Measurements from ENCODE around the gene PEX5. TPM values are rescaled to one million over a fixed set of nuclear protein-coding genes. Genes with fewer than 3 reads are reported as not detected.
"Not testable (repeated sequence)": the region's sequence is repeated elsewhere in the genome, so short reads cannot be mapped to it uniquely, and the experiment has no call there.

Gene PEX5
- polyA plus RNA-seq, 6 donors from 2014 or later = 8.3 to 15.3 (median 12.3) TPM

- peaks cover 58 to 63% of the 10 kb centered on the region in 2 donors for H3K36me3 Mint-ChIP-seq
- no peaks in the 10 kb centered on the region for H3K27me3 Mint-ChIP-seq
- H3K4me1 Mint-ChIP-seq = peaks cover 0 to 9% (median 0%) of the 10 kb centered on the region in 3 donors
- peaks cover 0 to 7% (median 5%) of the 10 kb centered on the region in 7 donors for H3K9me3 Mint-ChIP-seq
- DNase-seq (no peak), ATAC-seq (ENCODE audit: low read depth in 2 of 2) (no peak)
- H3K27ac Mint-ChIP-seq = peak overlapping the region in 2 of 6 donors; percentile 24 to 80
- H3K4me3 Mint-ChIP-seq = no peak overlapping the region
These were observed 18.6 kb downstream of the PEX5 start for GRCh38 chr12:7207866-7208625.

DNA sequence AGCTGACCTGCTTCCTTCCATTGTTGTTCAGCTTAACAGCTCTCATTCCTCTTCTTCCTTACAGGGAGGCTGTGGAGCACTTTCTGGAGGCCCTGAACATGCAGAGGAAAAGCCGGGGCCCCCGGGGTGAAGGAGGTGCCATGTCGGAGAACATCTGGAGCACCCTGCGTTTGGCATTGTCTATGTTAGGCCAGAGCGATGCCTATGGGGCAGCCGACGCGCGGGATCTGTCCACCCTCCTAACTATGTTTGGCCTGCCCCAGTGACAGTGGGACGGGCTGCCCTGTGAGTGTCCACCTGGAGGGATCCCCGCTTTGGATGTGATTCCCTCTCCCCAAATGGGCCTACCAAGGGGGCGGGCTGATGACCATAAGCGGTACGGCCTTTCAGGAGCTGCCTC is 20.5 kb downstream of the PEX5 start:
- no peak for ATAC-seq (ENCODE audit: low read depth in 2 of 2)
- peaks cover 0 to 9% (median 0%) of the 10 kb centered on the region in 3 donors for H3K4me1 Mint-ChIP-seq
- DNase-seq = no peak
- H3K36me3 Mint-ChIP-seq = peaks cover 58 to 63% of the 10 kb centered on the region in 2 donors
- H3K27ac Mint-ChIP-seq = peak overlapping the region in 1 of 6 donors; percentile 64
- H3K4me3 Mint-ChIP-seq = no peak overlapping the region
- H3K9me3 Mint-ChIP-seq = peaks cover 0 to 7% (median 5%) of the 10 kb centered on the region in 7 donors
- H3K27me3 Mint-ChIP-seq = no peaks in the 10 kb centered on the region

- Mint-ChIP-seq H3K27ac (no peak overlapping the region), H3K36me3 (peaks cover 58 to 60% of the 10 kb centered on the region in 2 donors), H3K9me3 (peaks cover 0 to 8% (median 6%) of the 10 kb centered on the region in 7 donors), H3K4me3 (peak overlapping the region in 1 of 8 donors; percentile 10), H3K4me1 (peaks cover 0 to 7% (median 0%) of the 10 kb centered on the region in 3 donors), H3K27me3 (no peaks in the 10 kb centered on the region)
- ATAC-seq (ENCODE audit: low read depth in 2 of 2) (no peak), DNase-seq (no peak)
These were observed 21.2 kb downstream of the PEX5 start for GRCh38 chr12:7210642-7211151.

DNA sequence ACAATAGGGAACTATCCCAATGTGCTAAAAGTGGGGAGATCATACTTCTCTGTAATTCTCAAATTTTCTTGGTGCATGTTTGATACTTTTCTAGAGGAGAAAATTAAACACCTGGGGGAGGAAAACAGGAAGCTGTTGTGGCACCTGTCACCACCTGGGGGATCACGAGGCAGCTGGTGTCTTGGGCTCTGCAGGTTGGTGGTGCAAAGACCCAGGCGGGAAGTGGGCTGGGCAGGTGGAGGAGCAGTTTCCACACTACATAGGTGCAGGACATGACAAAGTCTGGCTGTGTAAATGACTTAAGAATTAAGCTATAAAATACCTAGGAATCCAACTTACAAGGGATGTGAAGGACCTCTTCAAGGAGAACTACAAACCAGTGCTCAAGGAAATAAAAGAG is 23.2 kb downstream of the PEX5 start:
- H3K4me3 Mint-ChIP-seq = no peak overlapping the region
- DNase-seq = no peak
- no peak for ATAC-seq (ENCODE audit: low read depth in 2 of 2)
- peaks cover 0 to 8% (median 6%) of the 10 kb centered on the region in 7 donors for H3K9me3 Mint-ChIP-seq
- peaks cover 0 to 2% (median 0%) of the 10 kb centered on the region in 3 donors for H3K4me1 Mint-ChIP-seq
- peaks cover 45 to 48% of the 10 kb centered on the region in 2 donors for H3K36me3 Mint-ChIP-seq
- H3K27ac Mint-ChIP-seq = no peak overlapping the region
- no peaks in the 10 kb centered on the region for H3K27me3 Mint-ChIP-seq

DNA sequence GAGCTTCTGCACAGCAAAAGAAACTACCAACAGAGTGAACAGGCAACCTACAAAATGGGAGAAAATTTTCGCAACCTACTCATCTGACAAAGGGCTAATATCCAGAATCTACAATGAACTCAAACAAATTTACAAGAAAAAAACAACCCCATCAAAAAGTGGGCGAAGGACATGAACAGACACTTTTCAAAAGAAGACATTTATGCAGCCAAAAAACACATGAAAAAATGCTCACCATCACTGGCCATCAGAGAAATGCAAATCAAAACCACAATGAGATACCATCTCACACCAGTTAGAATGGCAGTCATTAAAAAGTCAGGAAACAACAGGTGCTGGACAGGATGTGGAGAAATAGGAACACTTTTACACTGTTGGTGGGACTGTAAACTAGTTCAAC is 24.3 kb downstream of the PEX5 start:
- peaks cover 34 to 37% of the 10 kb centered on the region in 2 donors for H3K36me3 Mint-ChIP-seq
- ATAC-seq (ENCODE audit: low read depth in 2 of 2) = not testable (repeated sequence)

DNA sequence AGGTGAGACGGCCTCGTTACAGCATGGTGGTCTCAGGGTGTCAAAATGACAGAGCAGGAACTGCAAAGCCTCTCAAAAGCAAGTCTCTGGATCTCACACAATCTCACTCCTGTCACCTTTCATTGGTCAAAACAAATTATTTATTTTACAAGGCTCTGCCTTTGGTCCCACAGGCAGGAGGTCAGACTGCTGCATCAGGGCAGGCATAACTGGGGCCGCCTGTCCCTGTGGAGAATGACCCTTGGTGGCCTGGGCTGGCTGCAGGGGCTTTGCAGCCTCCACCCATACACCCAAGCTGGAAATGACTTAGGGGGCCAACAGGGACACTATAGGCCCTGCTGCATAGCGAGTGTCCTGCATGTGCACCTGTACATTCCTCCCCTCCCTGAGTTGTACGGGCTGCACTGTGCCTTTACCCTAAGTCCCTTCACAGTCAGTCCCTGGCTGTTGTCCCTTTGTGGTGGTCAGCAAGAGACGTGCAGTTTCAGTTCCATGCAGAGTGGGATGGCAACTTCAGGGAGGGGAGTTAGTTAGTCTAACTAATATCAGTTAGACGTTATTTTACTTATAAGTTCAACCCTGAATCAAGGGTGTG is 28.1 kb downstream of the PEX5 start:
- H3K4me1 Mint-ChIP-seq = no peaks in the 10 kb centered on the region
- peak overlapping the region in 1 of 8 donors; percentile 39 for H3K4me3 Mint-ChIP-seq
- H3K27ac Mint-ChIP-seq = no peak overlapping the region

More for the DNA sequence above, 24.3 kb downstream of the PEX5 start:
- not testable (repeated sequence) for H3K9me3 Mint-ChIP-seq, H3K4me3 Mint-ChIP-seq, H3K27me3 Mint-ChIP-seq, H3K27ac Mint-ChIP-seq, H3K4me1 Mint-ChIP-seq, DNase-seq

GRCh38 chr12:7219599-7220243 is 30.2 kb downstream of the PEX5 start:
- no peak overlapping the region for H3K27ac Mint-ChIP-seq
- peaks cover 0 to 5% (median 2%) of the 10 kb centered on the region in 7 donors for H3K9me3 Mint-ChIP-seq
- no peaks in the 10 kb centered on the region for H3K4me1 Mint-ChIP-seq
- peaks cover 0 to 9% (median 0%) of the 10 kb centered on the region in 3 donors for H3K27me3 Mint-ChIP-seq
- peak; percentile 30 to 51 for ATAC-seq (ENCODE audit: low read depth in 2 of 2)
- DNase-seq = peak; percentile 57
- H3K4me3 Mint-ChIP-seq = no peak overlapping the region
- no peaks in the 10 kb centered on the region for H3K36me3 Mint-ChIP-seq

More for the DNA sequence above, 28.1 kb downstream of the PEX5 start:
- ATAC-seq (ENCODE audit: low read depth in 2 of 2) (no peak), DNase-seq (no peak)
- Mint-ChIP-seq H3K36me3 (peaks cover 3 to 4% of the 10 kb centered on the region in 2 donors), H3K27me3 (peaks cover 0 to 4% (median 0%) of the 10 kb centered on the region in 3 donors), H3K9me3 (peaks cover 0 to 5% (median 4%) of the 10 kb centered on the region in 7 donors)

DNA sequence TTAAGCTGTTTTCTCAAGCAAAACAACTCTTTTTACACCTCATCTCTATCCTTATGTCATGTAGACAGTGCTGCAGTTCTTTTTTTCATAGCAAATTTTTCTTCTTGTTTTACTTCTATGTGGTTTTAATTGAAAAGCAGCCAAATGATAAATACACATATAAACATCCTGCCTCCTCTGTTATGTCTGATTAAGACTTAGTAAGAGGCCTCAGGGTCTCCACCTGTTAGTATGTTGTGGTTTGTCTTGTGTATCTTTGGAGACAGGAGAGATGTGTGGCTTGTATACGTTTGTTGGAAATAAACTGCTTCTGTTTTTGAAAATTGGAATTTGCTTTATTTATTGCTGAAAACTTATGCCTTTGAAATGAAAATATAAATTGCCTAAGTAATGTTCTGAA is 32.0 kb downstream of the PEX5 start:
- Mint-ChIP-seq H3K36me3 (no peaks in the 10 kb centered on the region), H3K4me1 (no peaks in the 10 kb centered on the region), H3K9me3 (peaks cover 0 to 5% (median 2%) of the 10 kb centered on the region in 7 donors), H3K27me3 (peaks cover 0 to 9% (median 0%) of the 10 kb centered on the region in 3 donors), H3K27ac (no peak overlapping the region), H3K4me3 (no peak overlapping the region)
- DNase-seq (no peak), ATAC-seq (ENCODE audit: low read depth in 2 of 2) (no peak)

DNA sequence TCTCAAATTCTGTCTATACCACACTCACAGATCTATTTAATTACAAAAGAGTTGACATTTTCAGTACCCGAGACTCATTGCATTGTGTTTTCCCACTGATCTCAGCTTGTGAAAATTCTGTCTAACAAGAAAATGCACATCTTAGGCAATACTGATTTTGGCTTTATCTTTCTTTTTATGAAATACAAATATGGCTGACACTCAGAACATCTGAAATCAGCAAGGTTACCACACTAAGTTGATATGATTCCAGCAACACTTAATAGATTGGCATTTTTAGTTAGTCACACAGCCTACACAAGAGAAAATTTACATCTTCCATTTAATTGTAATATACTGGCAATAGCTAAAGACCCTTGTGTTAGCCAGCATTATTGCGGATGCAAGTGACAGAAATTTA is 40.3 kb downstream of the PEX5 start:
- no peak overlapping the region for H3K4me3 Mint-ChIP-seq
- no peak overlapping the region for H3K27ac Mint-ChIP-seq
- ATAC-seq (ENCODE audit: low read depth in 2 of 2) (no peak), DNase-seq (no peak)
- peaks cover 0 to 7% of the 10 kb centered on the region in 2 donors for H3K36me3 Mint-ChIP-seq
- peaks cover 0 to 8% (median 3%) of the 10 kb centered on the region in 7 donors for H3K9me3 Mint-ChIP-seq
- peaks cover 24 to 42% (median 37%) of the 10 kb centered on the region in 3 donors for H3K27me3 Mint-ChIP-seq
- H3K4me1 Mint-ChIP-seq = no peaks in the 10 kb centered on the region

DNA sequence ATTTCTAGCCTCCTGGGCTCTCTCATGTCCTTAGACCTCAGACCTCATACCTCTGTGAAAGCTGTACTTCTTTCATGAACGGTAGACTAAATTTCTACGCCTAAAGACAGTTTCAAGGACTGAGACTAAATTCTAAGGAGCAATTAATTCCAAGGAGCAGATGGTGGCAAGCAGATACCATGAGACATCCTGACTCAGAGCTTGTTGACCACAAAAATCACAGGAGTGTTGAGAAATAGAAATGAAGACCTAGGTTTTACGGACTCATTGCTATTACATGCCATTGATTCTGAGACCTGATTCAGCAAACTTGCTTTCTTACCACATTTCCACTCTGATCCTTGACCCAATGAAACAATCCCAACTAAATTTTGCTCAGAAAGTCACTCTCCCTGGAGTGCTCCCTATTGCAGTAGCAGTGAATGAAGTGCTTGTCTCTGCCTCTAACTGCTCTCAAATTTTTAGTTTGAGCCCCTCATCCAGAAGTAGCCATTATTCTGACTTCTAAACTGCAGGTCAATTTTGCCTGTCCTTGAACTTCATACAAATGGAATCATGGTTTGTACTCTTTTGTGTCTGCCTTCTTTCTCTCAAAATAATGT is 52.0 kb downstream of the PEX5 start:
- DNase-seq = no peak
- H3K27ac Mint-ChIP-seq = no peak overlapping the region
- no peak overlapping the region for H3K4me3 Mint-ChIP-seq
- peaks cover 0 to 25% (median 6%) of the 10 kb centered on the region in 7 donors for H3K9me3 Mint-ChIP-seq
- H3K36me3 Mint-ChIP-seq = no peaks in the 10 kb centered on the region
- H3K27me3 Mint-ChIP-seq = peaks cover 17 to 30% (median 23%) of the 10 kb centered on the region in 3 donors
- no peaks in the 10 kb centered on the region for H3K4me1 Mint-ChIP-seq
- ATAC-seq (ENCODE audit: low read depth in 2 of 2) = no peak

GRCh38 chr12:7242176-7243101 is 53.0 kb downstream of the PEX5 start:
- no peak overlapping the region for H3K4me3 Mint-ChIP-seq
- peaks cover 17 to 30% (median 23%) of the 10 kb centered on the region in 3 donors for H3K27me3 Mint-ChIP-seq
- H3K36me3 Mint-ChIP-seq = no peaks in the 10 kb centered on the region
- H3K4me1 Mint-ChIP-seq = no peaks in the 10 kb centered on the region
- ATAC-seq (ENCODE audit: low read depth in 2 of 2) = no peak
- DNase-seq = no peak
- H3K27ac Mint-ChIP-seq = no peak overlapping the region
- H3K9me3 Mint-ChIP-seq = peaks cover 0 to 28% (median 6%) of the 10 kb centered on the region in 7 donors

DNA sequence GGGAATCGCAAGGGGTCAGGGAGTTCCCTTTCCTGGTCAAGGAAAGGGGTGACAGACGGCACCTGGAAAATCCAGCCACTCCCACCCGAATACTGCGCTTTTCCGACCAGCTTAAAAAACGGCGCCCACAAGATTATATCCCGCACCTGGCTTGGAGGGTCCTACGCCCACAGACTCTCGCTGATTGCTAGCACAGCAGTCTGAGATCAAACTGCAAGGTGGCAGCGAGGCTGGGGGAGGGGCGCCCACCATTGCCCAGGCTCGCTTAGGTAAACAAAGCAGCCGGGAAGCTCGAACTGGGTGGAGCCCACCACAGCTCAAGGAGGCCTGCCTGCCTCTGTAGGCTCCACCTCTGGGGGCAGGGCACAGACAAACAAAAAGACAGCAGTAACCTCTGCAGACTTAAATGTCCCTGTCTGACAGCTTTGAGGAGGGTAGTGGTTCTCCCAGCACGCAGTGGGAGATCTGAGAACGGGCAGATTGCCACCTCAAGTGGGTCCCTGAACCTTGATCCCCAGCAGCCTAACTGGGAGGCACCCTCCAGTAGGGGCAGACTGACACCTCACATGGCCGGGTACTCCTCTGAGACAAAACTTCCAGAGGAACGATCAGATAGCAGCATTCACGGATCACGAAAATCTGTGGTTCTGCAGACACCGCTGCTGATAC is 62.0 kb downstream of the PEX5 start:
- H3K36me3 Mint-ChIP-seq; H3K4me3 Mint-ChIP-seq; H3K27ac Mint-ChIP-seq; ATAC-seq (ENCODE audit: low read depth in 2 of 2); H3K4me1 Mint-ChIP-seq; DNase-seq: not testable (repeated sequence)
- Mint-ChIP-seq H3K9me3 (peaks cover 0 to 27% (median 11%) of the 10 kb centered on the region in 7 donors), H3K27me3 (peaks cover 0 to 13% (median 0%) of the 10 kb centered on the region in 3 donors)
